Mucosa of descending colon (tissue), 3 donors: Measurements from ENCODE around the gene CORIN. TPM values are rescaled to one million over a fixed set of nuclear protein-coding genes. Genes with fewer than 3 reads are reported as not detected.

Experiments used
- ATAC-seq: fragments of 200-7000 bp; cut with Tn5 transposase; one replicate; pipeline ENCODE4 v1.9.1; 2020; ENCODE audit warnings: mild to moderate bottlenecking, moderate library complexity
- DNase-seq, 3 donors: peaks; one replicate each; pipeline ENCODE4 v3.0.0-alpha.2; 2020
- H3K36me3 ChIP-seq: fragments of 200-600 bp; one replicate; pipeline ENCODE4 v1.8.0; 2021; ENCODE audit warnings: low read depth, mild to moderate bottlenecking
- H3K4me1 ChIP-seq: fragments of 200-600 bp; one replicate; pipeline ENCODE4 v1.8.0; 2021; ENCODE audit warnings: low read depth, mild to moderate bottlenecking
- H3K4me3 ChIP-seq: fragments of 200-600 bp; one replicate; pipeline ENCODE4 v1.8.0; 2021; ENCODE audit warnings: mild to moderate bottlenecking
- H3K9me3 ChIP-seq: fragments of 200-600 bp; one replicate; pipeline ENCODE4 v1.8.0; 2021; ENCODE audit warnings: mild to moderate bottlenecking
- CTCF ChIP-seq: fragments of 200-600 bp; IDR thresholded peaks from one replicate; pipeline ENCODE4 v1.8.0; 2022; ENCODE audit warnings: antibody characterized with exemption, mild to moderate bottlenecking
- intact Hi-C, 2 donors: fragments of 100-400 bp; cut with DNase I in 1 of 2; cut with micrococcal nuclease in 1 of 2; formaldehyde crosslinking; loops; one replicate each; pipeline versions ENCODE4 v1.11.0 to v1.11.1; 2022; cut with DNase I, micrococcal nuclease
- total RNA-seq, 3 donors: library from RNA; stranded (reverse); fragmentation: NEBNext Ultra II Directional in 2 of 3; extraction: Animal tissue kit (Norgen Biotek cat#: 25700) in 2 of 3; gene quantifications; one replicate each; pipeline versions ENCODE4 v1.2.1 to v1.2.4, GENCODE V29; 2021 to 2023
- donor health status: DM: no; HTN: no; CAD: no; lungs with moderate emphysema.
- donor health status: DM: no; HTN: no; CAD: no.
- donor health status: DM: no; HTN: yes; CAD: no.

The CORIN gene
- total RNA-seq, 3 donors from 2014 or later = 0.41 to 0.52 (median 0.47) TPM

- no peak for ATAC-seq
- Histone ChIP-seq H3K4me3 (no peak overlapping the region), H3K9me3 (no peaks in the 10 kb centered on the region), H3K36me3 (no peaks in the 10 kb centered on the region), H3K4me1 (no peaks in the 10 kb centered on the region)
- intact Hi-C loops = no loop called here
- DNase-seq = no peak
- TF ChIP-seq CTCF = no peak
Measured at GRCh38 chr4:47639531-47639930, 198.3 kb downstream of the CORIN start.

DNA sequence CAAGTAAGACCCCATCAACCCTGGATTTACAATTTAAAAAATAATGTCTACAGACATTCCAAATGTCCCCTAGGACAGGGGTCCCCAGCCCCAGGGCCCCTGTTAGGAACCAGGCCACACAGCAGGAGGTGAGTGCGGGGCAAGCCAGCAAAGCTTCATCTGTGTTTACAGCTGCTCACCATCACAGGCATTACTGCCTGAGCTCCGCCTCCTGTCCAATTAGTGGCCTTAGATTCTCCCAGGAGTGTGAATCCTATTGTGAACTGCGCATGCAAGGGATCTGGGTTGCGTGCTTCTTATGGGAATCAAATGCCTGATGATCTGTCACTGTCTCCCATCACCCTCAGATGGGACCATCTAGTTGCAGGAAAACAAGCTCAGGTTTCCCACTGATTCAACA is 206.7 kb downstream of the CORIN start:
- intact Hi-C loops = no loop called here

GRCh38 chr4:47624031-47624441 is 213.8 kb downstream of the CORIN start:
- Histone ChIP-seq H3K4me1 (no peaks in the 10 kb centered on the region), H3K9me3 (no peaks in the 10 kb centered on the region), H3K4me3 (no peak overlapping the region), H3K36me3 (no peaks in the 10 kb centered on the region)
- DNase-seq (no peak), ATAC-seq (no peak)
- no peak for TF ChIP-seq CTCF
- intact Hi-C loops = no loop called here

More for the DNA sequence above, 206.7 kb downstream of the CORIN start:
- Histone ChIP-seq H3K4me1 (no peaks in the 10 kb centered on the region), H3K36me3 (no peaks in the 10 kb centered on the region), H3K4me3 (no peak overlapping the region), H3K9me3 (no peaks in the 10 kb centered on the region)
- no peak for ATAC-seq
- DNase-seq = no peak
- no peak for TF ChIP-seq CTCF

- DNase-seq (no peak), ATAC-seq (no peak)
- intact Hi-C loops = no loop called here
- no peak overlapping the region for H3K4me3 ChIP-seq
- H3K36me3 ChIP-seq = no peaks in the 10 kb centered on the region
- H3K9me3 ChIP-seq = no peaks in the 10 kb centered on the region
- H3K4me1 ChIP-seq = no peaks in the 10 kb centered on the region
- TF ChIP-seq CTCF = no peak
Measured at GRCh38 chr4:47621181-47621580, 216.7 kb downstream of the CORIN start.

- H3K9me3 ChIP-seq = no peaks in the 10 kb centered on the region
- no peaks in the 10 kb centered on the region for H3K36me3 ChIP-seq
- intact Hi-C loops = no loop called here
- no peak for DNase-seq
- no peaks in the 10 kb centered on the region for H3K4me1 ChIP-seq
- no peak for TF ChIP-seq CTCF
- no peak overlapping the region for H3K4me3 ChIP-seq
- no peak for ATAC-seq
Measured at GRCh38 chr4:47619691-47620090, 218.2 kb downstream of the CORIN start.

DNA sequence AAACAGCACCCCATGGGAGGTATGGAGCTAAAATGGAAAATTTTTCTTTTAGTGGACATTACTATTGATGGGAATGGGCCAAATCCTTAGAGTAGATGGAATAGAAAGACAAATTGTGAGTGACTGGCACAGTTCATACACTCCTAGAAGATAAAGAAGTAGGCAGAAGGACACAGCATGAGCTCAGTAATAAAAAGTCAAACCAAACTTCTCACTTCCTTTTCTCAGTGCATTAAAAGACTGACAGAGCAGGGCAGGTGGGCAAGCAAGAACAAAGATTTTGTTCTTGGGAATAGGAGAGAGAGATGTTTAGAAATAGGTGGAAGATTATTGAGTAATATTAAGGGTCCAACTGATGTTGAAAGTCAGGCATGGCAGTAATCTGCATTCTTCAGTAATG is 220.3 kb downstream of the CORIN start:
- Histone ChIP-seq H3K4me3 (no peak overlapping the region), H3K4me1 (no peaks in the 10 kb centered on the region), H3K9me3 (no peaks in the 10 kb centered on the region), H3K36me3 (no peaks in the 10 kb centered on the region)
- no peak for ATAC-seq
- TF ChIP-seq CTCF = no peak
- intact Hi-C loops = no loop called here
- DNase-seq = no peak
